ENCODE data around the gene CLDN14. TPM values are rescaled to one million over a fixed set of nuclear protein-coding genes. Genes with fewer than 3 reads are reported as not detected.

CLDN14 gene, protein sequence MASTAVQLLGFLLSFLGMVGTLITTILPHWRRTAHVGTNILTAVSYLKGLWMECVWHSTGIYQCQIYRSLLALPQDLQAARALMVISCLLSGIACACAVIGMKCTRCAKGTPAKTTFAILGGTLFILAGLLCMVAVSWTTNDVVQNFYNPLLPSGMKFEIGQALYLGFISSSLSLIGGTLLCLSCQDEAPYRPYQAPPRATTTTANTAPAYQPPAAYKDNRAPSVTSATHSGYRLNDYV
- total RNA-seq: not detected in 2 replicates
- not detected in 2 replicates for polyA plus RNA-seq

GRCh38 chr21:36479415-36480402 lies at the start of gene CLDN14:
Gene CLDN14, minus strand, starts transcription at chr21:36480122. Its CDS starts 18,427 bp downstream, at chr21:36461695.
- no peaks in the 10 kb centered on the region for H3K27me3 ChIP-seq
- peaks cover 40% of the 10 kb centered on the region for H3K4me1 ChIP-seq (ENCODE audit: low read depth)
- H3K4me3 ChIP-seq: no peak within 1 kb of the TSS
- no peak within 1 kb of the TSS for H3K27ac ChIP-seq
- DNase-seq (ENCODE audit: low read depth in 1 of 2, low spot score in 1 of 2): no peak
- H3K36me3 ChIP-seq: no peaks in the 10 kb centered on the region
- no peak for TF ChIP-seq CTCF (IDR thresholded peaks at IDR 0.05; ENCODE audit: low read depth, low read length)
- no peaks in the 10 kb centered on the region for H3K9me3 ChIP-seq (ENCODE audit: low read depth)

DNA sequence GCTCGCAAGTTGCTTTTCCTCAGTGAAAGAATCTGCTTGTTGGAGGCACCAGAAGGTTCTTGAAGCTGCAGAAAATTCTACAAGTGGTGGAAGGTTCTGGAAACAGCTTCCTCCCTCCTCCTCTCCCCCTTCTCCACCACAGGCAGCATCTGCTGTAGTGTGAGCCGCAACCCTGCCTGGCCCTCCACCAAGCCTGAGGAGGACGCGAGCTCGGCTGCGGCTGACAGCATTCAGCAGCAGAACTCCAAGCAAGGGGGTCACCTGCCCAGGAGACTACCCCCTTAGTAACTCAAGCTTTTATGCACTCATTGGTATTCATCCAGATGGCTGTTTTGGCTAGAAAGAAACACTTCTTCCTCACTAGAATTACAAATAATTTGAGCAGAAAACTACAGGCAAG lies 48.8 kb upstream of the CLDN14 start:
- TF ChIP-seq CTCF (IDR thresholded peaks at IDR 0.05; ENCODE audit: low read depth, low read length): no peak
- Histone ChIP-seq H3K36me3 (no peaks in the 10 kb centered on the region), H3K4me1 (ENCODE audit: low read depth) (no peaks in the 10 kb centered on the region)

GRCh38 chr21:36527317-36527716 lies 47.4 kb upstream of the CLDN14 start:
- no peak overlapping the region for H3K27ac ChIP-seq
- no peak for DNase-seq (ENCODE audit: low read depth in 1 of 2, low spot score in 1 of 2)

More for the DNA sequence above, 48.8 kb upstream of the CLDN14 start:
- H3K9me3 ChIP-seq (ENCODE audit: low read depth): no peaks in the 10 kb centered on the region
- H3K4me3 ChIP-seq: no peak overlapping the region
- H3K27me3 ChIP-seq: no peaks in the 10 kb centered on the region
- DNase-seq (ENCODE audit: low read depth in 1 of 2, low spot score in 1 of 2): no peak
- no peak overlapping the region for H3K27ac ChIP-seq

GRCh38 chr21:36526104-36526503 lies 46.2 kb upstream of the CLDN14 start:
- H3K27ac ChIP-seq: no peak overlapping the region
- H3K4me1 ChIP-seq (ENCODE audit: low read depth): no peaks in the 10 kb centered on the region
- DNase-seq (ENCODE audit: low read depth in 1 of 2, low spot score in 1 of 2): no peak
- H3K36me3 ChIP-seq: no peaks in the 10 kb centered on the region
- H3K27me3 ChIP-seq: no peaks in the 10 kb centered on the region
- H3K4me3 ChIP-seq: no peak overlapping the region
- H3K9me3 ChIP-seq (ENCODE audit: low read depth): no peaks in the 10 kb centered on the region
- TF ChIP-seq CTCF (IDR thresholded peaks at IDR 0.05; ENCODE audit: low read depth, low read length): no peak

More at GRCh38 chr21:36527317-36527716, 47.4 kb upstream of the CLDN14 start:
- Histone ChIP-seq H3K4me1 (ENCODE audit: low read depth) (no peaks in the 10 kb centered on the region), H3K27me3 (no peaks in the 10 kb centered on the region), H3K9me3 (ENCODE audit: low read depth) (no peaks in the 10 kb centered on the region), H3K4me3 (no peak overlapping the region), H3K36me3 (no peaks in the 10 kb centered on the region)
- no peak for TF ChIP-seq CTCF (IDR thresholded peaks at IDR 0.05; ENCODE audit: low read depth, low read length)

GRCh38 chr21:36524477-36524876 lies 44.6 kb upstream of the CLDN14 start:
- H3K4me3 ChIP-seq: no peak overlapping the region
- H3K27me3 ChIP-seq: no peaks in the 10 kb centered on the region
- H3K4me1 ChIP-seq (ENCODE audit: low read depth): no peaks in the 10 kb centered on the region
- H3K36me3 ChIP-seq: no peaks in the 10 kb centered on the region
- no peak for DNase-seq (ENCODE audit: low read depth in 1 of 2, low spot score in 1 of 2)
- no peak overlapping the region for H3K27ac ChIP-seq
- TF ChIP-seq CTCF (IDR thresholded peaks at IDR 0.05; ENCODE audit: low read depth, low read length): no peak
- H3K9me3 ChIP-seq (ENCODE audit: low read depth): no peaks in the 10 kb centered on the region

Data from cardiac muscle cell (in vitro differentiated cells and primary cell).